Activated CD8-positive, alpha-beta memory T cell treated with anti-CD3 and anti-CD28 coated beads, Interleukin-2, amount 50 U/mL, for 24 hours (primary cell): Measurements from ENCODE around the gene HMGB4.

Experiments
- DNase-seq: peaks from one replicate; pipeline ENCODE4 v3.0.0-alpha.2; 2020; ENCODE audit errors: extremely low read depth

Gene HMGB4, protein sequence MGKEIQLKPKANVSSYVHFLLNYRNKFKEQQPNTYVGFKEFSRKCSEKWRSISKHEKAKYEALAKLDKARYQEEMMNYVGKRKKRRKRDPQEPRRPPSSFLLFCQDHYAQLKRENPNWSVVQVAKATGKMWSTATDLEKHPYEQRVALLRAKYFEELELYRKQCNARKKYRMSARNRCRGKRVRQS

DNA sequence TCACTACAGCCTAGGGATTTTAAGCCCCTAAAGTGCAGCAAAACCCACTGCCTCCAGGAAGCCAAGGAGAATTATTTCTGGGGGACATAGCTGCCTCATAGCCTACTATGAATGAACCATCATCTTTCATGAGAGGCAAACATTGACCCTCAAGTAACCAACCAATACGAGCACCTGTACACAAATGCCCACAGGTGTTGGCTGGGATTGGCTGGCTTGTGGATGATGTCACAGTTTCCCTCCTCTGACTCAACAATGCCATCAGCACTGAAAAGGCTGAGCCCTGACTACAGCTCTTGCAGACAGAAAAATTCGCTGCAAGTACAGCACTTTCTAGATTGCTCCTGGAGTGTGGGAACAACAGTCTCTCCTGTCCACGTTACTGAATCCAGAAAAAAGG, at the start of gene HMGB4:
TSS of gene HMGB4 (plus strand) at position 301 of the 400 bp plus-strand sequence. CDS start 113 bp downstream, outside the sequence.
- DNase-seq: no peak

GRCh38 chr1:33814166-33814565, 49.7 kb upstream of the HMGB4 start:
- DNase-seq: no peak

GRCh38 chr1:33815061-33815460, 48.8 kb upstream of the HMGB4 start:
- no peak for DNase-seq

DNA sequence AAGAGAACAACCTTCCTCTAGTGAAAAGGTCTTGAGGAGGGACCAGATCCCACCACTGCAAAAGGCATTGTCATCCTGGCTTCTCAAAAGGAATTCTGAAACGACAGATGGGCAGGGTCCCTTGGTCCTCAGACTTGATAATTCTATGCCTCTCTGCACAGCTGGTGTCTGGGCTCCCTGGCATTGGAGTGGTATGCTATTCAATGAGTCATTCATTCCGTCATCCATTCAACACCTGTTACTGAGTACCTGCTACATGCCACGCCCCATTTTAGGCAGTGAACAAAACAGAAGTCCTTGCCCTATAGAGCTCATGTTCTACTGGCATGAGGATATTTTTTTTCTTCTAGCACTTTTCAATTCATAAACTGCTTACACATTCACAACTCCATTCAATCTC, 45.8 kb upstream of the HMGB4 start:
- no peak for DNase-seq

DNA sequence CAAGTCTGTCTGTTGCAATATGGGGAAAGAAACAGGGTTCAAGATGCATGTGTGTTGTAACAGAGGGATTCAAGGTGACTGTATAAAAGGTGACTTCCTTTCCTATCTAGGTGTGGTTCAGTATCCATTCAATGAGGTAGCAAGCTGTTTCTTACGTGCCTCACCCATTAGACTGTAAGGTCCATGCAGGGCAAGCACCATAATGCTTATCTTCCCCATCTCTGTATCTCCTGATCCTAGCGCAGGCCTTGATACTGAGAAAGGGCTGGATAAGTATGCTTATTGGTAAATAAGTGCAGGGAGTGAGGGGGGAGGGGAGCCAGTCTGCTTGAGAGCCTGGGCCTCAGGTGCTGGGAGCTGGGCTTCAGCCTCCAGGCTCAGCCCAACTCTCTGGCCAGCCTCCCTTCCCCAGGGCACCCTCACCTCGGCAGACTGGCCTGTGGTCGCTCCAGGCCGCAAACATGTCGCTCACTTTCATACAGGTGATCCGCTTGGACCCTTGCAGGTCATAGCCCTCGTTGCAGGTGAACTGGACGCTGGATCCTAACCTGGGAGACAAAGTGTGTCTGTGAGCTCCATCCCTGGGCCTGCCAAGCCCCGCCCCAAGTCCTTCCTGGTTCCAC, 44.5 kb upstream of the HMGB4 start:
- DNase-seq: no peak

DNA sequence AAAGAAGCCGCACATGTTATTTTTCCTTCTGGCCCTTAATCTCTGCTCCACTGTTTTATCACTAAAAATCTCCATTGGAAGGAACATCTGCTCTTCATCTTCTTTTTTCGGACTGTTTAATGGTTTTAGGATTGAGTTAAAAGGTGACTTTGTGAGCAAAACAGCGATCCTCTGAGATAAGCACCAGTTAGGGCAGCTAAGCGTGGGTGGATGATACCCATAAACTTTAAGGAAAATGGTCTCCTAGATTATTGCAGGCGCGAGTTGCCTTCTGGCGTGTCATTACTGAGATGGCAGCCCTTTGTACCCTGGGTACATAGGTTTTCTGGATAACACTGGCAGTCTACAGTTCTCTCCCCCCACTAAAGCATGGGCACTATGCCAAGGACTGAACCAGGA, 44.0 kb upstream of the HMGB4 start:
- DNase-seq: no peak

DNA sequence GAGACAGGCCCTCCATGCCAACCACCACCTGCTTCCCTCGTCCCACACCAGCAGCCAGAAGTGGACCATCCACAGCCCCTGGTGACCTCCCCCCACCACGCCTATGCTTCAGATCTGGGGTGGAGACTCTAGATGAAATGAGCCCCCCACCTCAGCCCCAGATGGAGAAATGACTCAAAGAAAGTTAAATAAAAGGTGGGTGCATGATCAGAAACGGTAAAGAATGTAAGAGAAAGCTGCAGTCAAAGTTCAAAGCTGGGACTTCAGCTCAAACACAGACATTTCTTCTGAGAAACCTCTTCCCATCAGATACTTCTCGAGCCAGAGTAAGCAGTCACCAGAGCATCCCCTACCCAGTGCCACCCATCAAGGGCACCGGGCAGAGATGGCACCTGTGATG, 43.1 kb upstream of the HMGB4 start:
- DNase-seq: no peak

- no peak for DNase-seq
Measured at GRCh38 chr1:33821291-33821690, 42.6 kb upstream of the HMGB4 start.

DNA sequence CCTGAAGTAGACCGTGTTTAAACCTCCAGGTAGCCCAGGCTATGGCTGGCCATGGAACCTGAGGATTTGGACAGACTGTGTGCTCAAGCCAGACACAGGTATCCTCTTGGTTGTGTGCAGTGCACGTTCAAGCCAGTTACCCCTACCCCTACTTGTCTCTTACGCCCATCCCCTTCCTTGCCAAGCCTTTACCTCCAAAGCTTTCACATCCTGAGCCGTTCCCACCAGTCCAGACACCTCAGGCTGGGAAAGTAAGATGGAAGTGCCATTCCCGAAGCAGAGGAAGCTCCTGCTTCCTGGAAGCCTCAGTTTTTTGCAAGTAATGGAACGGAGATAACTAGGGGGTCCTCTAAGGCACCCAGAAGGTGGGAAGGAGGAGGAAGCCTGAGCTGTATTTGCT, 41.5 kb upstream of the HMGB4 start:
- no peak for DNase-seq

- DNase-seq: no peak
Measured at GRCh38 chr1:33823401-33823800, 40.5 kb upstream of the HMGB4 start.

DNA sequence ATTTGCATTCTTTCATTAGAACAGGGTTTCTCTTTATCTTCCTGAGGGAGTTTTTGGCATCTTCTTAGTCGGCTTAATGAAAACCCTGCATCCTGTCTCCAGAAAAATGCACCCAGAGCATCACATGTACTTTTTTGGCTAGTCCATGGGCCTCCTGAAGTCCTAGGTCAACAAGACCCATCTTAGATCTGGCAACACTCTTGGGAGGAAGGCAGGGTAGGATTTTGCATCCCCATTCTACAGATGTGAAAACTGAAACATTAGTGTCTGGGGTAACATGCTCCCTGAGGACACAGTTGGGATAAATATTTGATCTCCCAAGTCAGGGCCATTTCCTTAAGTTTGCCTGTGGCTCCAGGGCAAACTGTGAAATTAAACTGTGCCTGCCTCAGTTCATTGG, 40.0 kb upstream of the HMGB4 start:
- no peak for DNase-seq

GRCh38 chr1:33824321-33824720, 39.6 kb upstream of the HMGB4 start:
- no peak for DNase-seq

DNA sequence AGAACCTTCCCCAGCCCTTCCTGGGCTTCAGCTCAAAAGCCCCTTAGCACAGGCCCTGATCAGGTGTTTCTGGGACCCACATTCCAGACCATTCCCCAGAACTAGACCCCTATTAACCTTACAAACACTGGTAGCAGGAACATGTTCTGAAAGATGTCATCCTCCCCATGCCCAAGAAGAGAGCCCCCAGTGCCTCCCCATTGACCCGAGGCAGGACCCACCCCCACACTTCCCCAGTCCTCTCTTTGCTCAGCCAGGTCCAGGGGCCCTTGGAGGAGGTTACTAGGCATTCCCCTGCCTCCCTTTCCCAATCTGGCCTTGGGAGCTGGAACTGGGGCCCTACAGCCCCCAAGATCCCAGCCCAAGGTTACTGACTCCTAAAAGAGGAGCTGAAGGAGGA, 38.9 kb upstream of the HMGB4 start:
- no peak for DNase-seq

DNA sequence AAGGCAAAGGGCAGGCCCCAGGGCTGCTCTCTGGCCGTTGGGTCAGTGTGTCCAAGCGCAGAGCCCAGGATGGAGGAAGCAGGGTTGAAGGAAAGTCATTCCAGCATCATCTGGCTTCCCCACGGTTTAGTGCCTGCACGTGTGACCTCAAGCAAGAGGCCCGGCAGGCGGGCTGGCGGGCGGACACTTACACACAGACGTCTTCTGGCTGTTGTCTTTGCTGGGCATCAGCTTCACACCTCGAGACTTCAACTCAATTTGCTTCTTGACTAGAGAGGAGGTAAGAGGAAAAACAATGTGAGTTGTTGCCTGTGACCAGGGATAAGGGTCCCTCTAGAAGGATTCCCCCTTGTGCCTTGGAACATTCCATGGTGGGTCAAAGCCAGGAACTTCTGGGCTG, 38.4 kb upstream of the HMGB4 start:
- no peak for DNase-seq

- DNase-seq: no peak
Measured at GRCh38 chr1:33826311-33826710, 37.6 kb upstream of the HMGB4 start.

DNA sequence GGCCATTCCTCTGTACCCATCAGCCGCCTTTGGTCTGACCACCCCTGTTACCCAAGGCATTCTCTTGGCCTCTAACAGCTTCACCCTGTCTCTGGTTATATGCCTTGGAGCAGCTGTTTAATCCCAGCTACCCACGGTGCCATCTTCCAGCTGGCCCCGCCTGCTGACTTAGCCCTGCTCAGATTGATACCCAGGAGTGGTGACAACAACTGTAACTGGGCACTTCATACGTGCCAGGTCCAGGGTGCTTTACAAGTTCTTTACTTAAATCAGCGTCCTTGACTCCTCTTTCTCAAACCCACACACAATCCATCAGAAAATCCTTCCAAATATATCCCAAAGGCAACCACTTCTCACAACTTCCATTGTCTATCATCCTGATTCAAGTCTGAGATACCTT, 37.2 kb upstream of the HMGB4 start:
- DNase-seq: no peak

DNA sequence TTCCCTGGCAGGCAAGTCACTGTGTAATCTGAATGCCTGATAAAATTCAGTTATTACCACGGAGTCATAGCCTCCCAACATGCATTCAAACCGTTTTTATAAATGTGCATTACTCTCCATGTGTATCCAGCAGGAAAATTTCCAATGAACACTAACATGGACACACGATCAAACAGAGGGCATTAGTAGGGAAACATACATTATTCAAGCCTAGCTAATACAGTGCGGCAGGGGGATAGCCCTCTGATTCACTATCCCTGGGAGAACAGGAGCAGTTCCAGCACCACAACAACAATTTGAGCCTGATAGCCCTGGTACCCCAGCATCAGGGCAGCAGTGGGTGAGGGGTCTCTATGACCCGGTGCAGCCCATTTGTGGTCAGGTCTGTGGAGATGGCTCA, 35.8 kb upstream of the HMGB4 start:
- DNase-seq: no peak

- no peak for DNase-seq
Measured at GRCh38 chr1:33828654-33829053, 35.2 kb upstream of the HMGB4 start.

- DNase-seq: no peak
Measured at GRCh38 chr1:33836911-33837310, 27.0 kb upstream of the HMGB4 start.

- DNase-seq: no peak
Measured at GRCh38 chr1:33837635-33838034, 26.2 kb upstream of the HMGB4 start.

DNA sequence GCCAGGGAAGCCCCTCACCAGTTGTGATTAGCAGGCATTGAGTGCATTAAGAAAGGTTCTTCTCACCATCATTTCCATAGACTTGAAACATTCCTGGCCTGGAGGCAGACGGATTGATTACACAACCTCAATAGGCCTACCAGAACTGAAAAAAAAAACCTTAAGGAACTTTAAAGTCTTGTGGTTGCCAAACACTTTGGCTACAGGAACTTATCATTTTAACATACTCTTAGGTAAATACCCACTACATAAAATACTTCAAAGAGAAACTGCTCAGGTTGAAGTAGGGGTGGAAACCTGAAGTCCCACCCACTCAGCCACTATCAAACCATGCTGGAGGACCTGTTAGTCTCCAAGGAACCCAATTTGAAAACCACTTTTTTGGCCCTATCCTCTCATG, 22.4 kb upstream of the HMGB4 start:
- DNase-seq: no peak

DNA sequence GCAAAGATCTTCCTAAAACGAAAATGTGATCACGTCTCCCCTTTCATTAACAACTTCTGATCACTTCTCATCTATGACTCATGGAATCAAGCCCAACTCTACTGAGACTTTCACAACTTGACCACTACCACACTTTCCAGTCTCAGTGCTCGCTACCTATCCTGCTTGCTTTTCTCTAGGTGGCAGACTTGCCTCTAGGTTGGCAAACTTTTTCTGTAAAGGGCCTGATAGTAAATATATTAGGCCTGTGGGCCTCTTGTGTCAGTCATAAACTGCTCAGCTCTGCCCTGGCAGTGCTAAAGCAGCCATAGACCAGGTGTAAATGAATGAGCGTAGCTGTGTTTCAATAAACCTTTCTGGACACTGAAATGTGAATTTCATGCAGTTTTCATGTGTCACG, 21.5 kb upstream of the HMGB4 start:
- no peak for DNase-seq

DNA sequence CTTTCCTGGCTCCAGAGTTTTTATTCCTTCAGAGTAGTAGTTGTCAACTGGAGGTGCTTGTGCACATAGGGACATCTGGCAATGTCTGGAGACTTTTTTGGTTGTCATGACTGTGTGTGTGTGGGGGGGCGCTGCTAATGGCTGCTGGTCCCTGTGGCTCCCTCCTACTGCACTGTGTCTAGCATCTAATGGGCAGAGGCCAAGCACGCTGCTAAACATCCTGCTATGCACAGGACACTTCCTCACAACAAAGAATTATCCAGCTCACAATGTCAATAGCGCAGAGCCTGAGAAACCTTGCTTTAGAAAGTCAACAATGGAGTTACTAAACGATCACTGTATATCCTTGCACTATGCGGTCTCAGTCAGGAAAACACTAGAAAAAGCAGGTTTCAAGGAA, 19.7 kb upstream of the HMGB4 start:
- no peak for DNase-seq

- DNase-seq: no peak
Measured at GRCh38 chr1:33846861-33847260, 17.0 kb upstream of the HMGB4 start.
